Activated CD4-positive, CD25-positive, alpha-beta regulatory T cell treated with anti-CD3 and anti-CD28 coated beads, Interleukin-2, amount 50 U/mL, for 24 hours (primary cell): ENCODE data around the gene SYTL4.

Experiments
- ATAC-seq, 2 donors: fragments of 150-1000 bp; cut with Tn5 transposase; one replicate each; pipeline ENCODE4 v1.10.0; 2021; ENCODE audit warnings: mild to moderate bottlenecking in 1 of 2, moderate library complexity in 1 of 2

Gene SYTL4

GRCh38 chrX:100687546-100687945 lies 44.4 kb downstream of the SYTL4 start:
- no peak for ATAC-seq

GRCh38 chrX:100687128-100687527 lies 44.8 kb downstream of the SYTL4 start:
- ATAC-seq = no peak

GRCh38 chrX:100685997-100686305 lies 46.0 kb downstream of the SYTL4 start:
- ATAC-seq = no peak

GRCh38 chrX:100685284-100685996 lies 46.5 kb downstream of the SYTL4 start:
- peak in 1 of 2 donors; percentile 38 for ATAC-seq

- no peak for ATAC-seq
Measured at GRCh38 chrX:100682939-100683338, 49.0 kb downstream of the SYTL4 start.

- ATAC-seq = no peak
Measured at GRCh38 chrX:100681599-100681998, 50.3 kb downstream of the SYTL4 start.

- no peak for ATAC-seq
Measured at GRCh38 chrX:100680756-100681155, 51.2 kb downstream of the SYTL4 start.

GRCh38 chrX:100677611-100678181 lies 54.2 kb downstream of the SYTL4 start:
- ATAC-seq = no peak

GRCh38 chrX:100674705-100675104 lies 57.2 kb downstream of the SYTL4 start:
- no peak for ATAC-seq

GRCh38 chrX:100673397-100673953 lies 58.4 kb downstream of the SYTL4 start:
- no peak for ATAC-seq

- no peak for ATAC-seq
Measured at GRCh38 chrX:100672966-100673365, 59.0 kb downstream of the SYTL4 start.

- no peak for ATAC-seq
Measured at GRCh38 chrX:100663642-100664041, 68.3 kb downstream of the SYTL4 start.

- ATAC-seq = no peak
Measured at GRCh38 chrX:100662796-100663195, 69.1 kb downstream of the SYTL4 start.

- ATAC-seq = no peak
Measured at GRCh38 chrX:100662170-100662569, 69.8 kb downstream of the SYTL4 start.

GRCh38 chrX:100659431-100660137 lies 72.3 kb downstream of the SYTL4 start:
- ATAC-seq = no peak

- ATAC-seq = no peak
Measured at GRCh38 chrX:100658941-100659381, 73.0 kb downstream of the SYTL4 start.

- ATAC-seq = no peak
Measured at GRCh38 chrX:100654261-100654660, 77.7 kb downstream of the SYTL4 start.

GRCh38 chrX:100652266-100652665 lies 79.7 kb downstream of the SYTL4 start:
- ATAC-seq = no peak

GRCh38 chrX:100650841-100651240 lies 81.1 kb downstream of the SYTL4 start:
- no peak for ATAC-seq

GRCh38 chrX:100649550-100650356 lies 82.2 kb downstream of the SYTL4 start:
- ATAC-seq = no peak

- no peak for ATAC-seq
Measured at GRCh38 chrX:100648458-100649417, 83.2 kb downstream of the SYTL4 start.

GRCh38 chrX:100647739-100648138 lies 84.2 kb downstream of the SYTL4 start:
- ATAC-seq = no peak
